HepG2 (cell line): ENCODE results near the gene EIF4EBP3. TPM values are rescaled to one million over a fixed set of nuclear protein-coding genes. Genes with fewer than 3 reads are reported as not detected.
A peak's percentile ranks its signal among the peaks of the same experiment; 100 is the strongest.

ENCODE experiments used
- ARID5B ChIP-seq: IDR thresholded peaks from 2 replicates; pipeline ENCODE4 v1.4.0; 2020; ENCODE audit warnings: mild to moderate bottlenecking, missing genetic modification reagents
- CENPBD1 ChIP-seq: sonication (generic); formaldehyde crosslinking; IDR thresholded peaks from 2 replicates; pipeline ENCODE4 v1.8.0; 2022; ENCODE audit warnings: missing genetic modification reagents, low read depth, mild to moderate bottlenecking, borderline replicate concordance
- CENPT ChIP-seq: sonication (generic); formaldehyde crosslinking; IDR thresholded peaks from 2 replicates; pipeline ENCODE4 v1.8.0; 2022; ENCODE audit warnings: low read depth, mild to moderate bottlenecking, moderate library complexity, missing genetic modification reagents
- FOXK1 ChIP-seq: sonication (generic); formaldehyde crosslinking; IDR thresholded peaks from 2 replicates; pipeline ENCODE4 v1.4.0; 2020; ENCODE audit warnings: low read depth, missing genetic modification reagents, borderline replicate concordance
- JARID2 ChIP-seq: sonication (generic); formaldehyde crosslinking; IDR thresholded peaks from 2 replicates; pipeline ENCODE4 v1.8.1; 2023; ENCODE audit warnings: missing genetic modification reagents, inconsistent platforms; ENCODE audit not compliant: insufficient replicate concordance
- KDM5B ChIP-seq: sonication (generic); formaldehyde crosslinking; IDR thresholded peaks from 2 replicates; pipeline ENCODE4 v1.4.0; 2020; ENCODE audit warnings: missing genetic modification reagents, mild to moderate bottlenecking, borderline replicate concordance
- LBX2 ChIP-seq: sonication (generic); formaldehyde crosslinking; IDR thresholded peaks from 2 replicates; pipeline ENCODE4 v1.5.0; 2020; ENCODE audit warnings: missing genetic modification reagents, mild to moderate bottlenecking, borderline replicate concordance
- MED8 ChIP-seq: sonication (generic); formaldehyde crosslinking; IDR thresholded peaks from 2 replicates; pipeline ENCODE4 v1.8.1; 2023; ENCODE audit warnings: mild to moderate bottlenecking, missing genetic modification reagents; ENCODE audit not compliant: insufficient replicate concordance
- MLXIP ChIP-seq: sonication (generic); formaldehyde crosslinking; IDR thresholded peaks from 2 replicates; pipeline ENCODE4 v1.9.0; 2021; ENCODE audit warnings: missing genetic modification reagents, borderline replicate concordance
- NAIF1 ChIP-seq: sonication (generic); formaldehyde crosslinking; IDR thresholded peaks from 2 replicates; pipeline ENCODE4 v1.5.0; 2020; ENCODE audit warnings: mild to moderate bottlenecking, missing genetic modification reagents, borderline replicate concordance
- NFKBIZ ChIP-seq: IDR thresholded peaks from 2 replicates; pipeline ENCODE4 v1.6.1; 2018; ENCODE audit warnings: missing genetic modification reagents, missing compliant biosample characterization
- SAP130 ChIP-seq: IDR thresholded peaks from 2 replicates; pipeline ENCODE4 v1.6.1; 2016; ENCODE audit warnings: low read depth
- ZBTB3 ChIP-seq: sonication (generic); formaldehyde crosslinking; IDR thresholded peaks from 2 replicates; pipeline ENCODE4 v1.4.0; 2020; ENCODE audit warnings: low read depth, mild to moderate bottlenecking, moderate library complexity, missing genetic modification reagents, borderline replicate concordance
- ZNF205 ChIP-seq: IDR thresholded peaks from 2 replicates; pipeline ENCODE4 v1.6.1; 2018; ENCODE audit warnings: missing biosample characterization, missing genetic modification reagents
- ZNF414 ChIP-seq: sonication (generic); formaldehyde crosslinking; IDR thresholded peaks from 2 replicates; pipeline ENCODE4 v1.5.0; 2020; ENCODE audit warnings: missing genetic modification reagents
- ZNF512 ChIP-seq: sonication (generic); formaldehyde crosslinking; IDR thresholded peaks from 2 replicates; pipeline ENCODE4 v1.4.0; 2020; ENCODE audit warnings: mild to moderate bottlenecking, missing genetic modification reagents
- ZNF572 ChIP-seq: sonication (generic); formaldehyde crosslinking; IDR thresholded peaks from 2 replicates; pipeline ENCODE4 v1.5.1; 2020; ENCODE audit warnings: mild to moderate bottlenecking, missing genetic modification reagents
- ZNF761 ChIP-seq: sonication (generic); formaldehyde crosslinking; conservative IDR thresholded peaks from 2 replicates; pipeline ENCODE4 v1.4.0; 2020; ENCODE audit warnings: mild to moderate bottlenecking, missing genetic modification reagents
- polyA plus RNA-seq, 8 experiments: library from polyadenylated mRNA; depleted of rRNA in 3 of 8; stranded (reverse) in 7 of 8; unstranded in 1 of 8; fragments of >200 nt; fragmentation: Illumina TruSeq in 4 of 8; extraction: Trizol in 4 of 8; gene quantifications; 2 replicates each; pipeline versions ENCODE4 v1.2.1 to v1.2.3, GENCODE V29; 2011 to 2016; ENCODE audit warnings: low read depth in 4 of 8, missing spikeins in 1 of 8, mixed read lengths in 1 of 8; ENCODE audit not compliant: insufficient read depth in 1 of 8
- total RNA-seq, 5 experiments: library from RNA; depleted of rRNA; stranded (reverse); fragments of >200 nt; fragmentation: Illumina TruSeq; extraction: Trizol; gene quantifications; 2 replicates each; pipeline ENCODE4 v1.2.3, GENCODE V29; 2016; ENCODE audit warnings: low read depth in 1 of 5

Gene EIF4EBP3
- total and polyA plus RNA-seq, 2 of the 13 experiments (the other 11 are each of a cell fraction or from before 2014, with no cell fraction given) = 0.61 to 1.7 TPM

GRCh38 chr5:140547508-140548299, at the start of gene EIF4EBP3 (continued):
- TF ChIP-seq MLXIP (CRISPR knock-in tag) (no peak), MED8 (CRISPR knock-in tag) (no peak), ZBTB3 (CRISPR knock-in tag) (no peak), JARID2 (CRISPR knock-in tag) (no peak), SAP130 (CRISPR knock-in tag) (peak; percentile 96), LBX2 (CRISPR knock-in tag) (no peak), CENPT (CRISPR knock-in tag) (no peak), ZNF512 (no peak), ZNF414 (CRISPR knock-in tag) (peak; percentile 22; the same call in 1 of the 2 replicates), CENPBD1 (CRISPR knock-in tag) (no peak), FOXK1 (CRISPR knock-in tag) (peak; percentile 93), NFKBIZ (0 out of 2 replicates have a peak, but pooled peaks have one; percentile 57), ZNF761 (CRISPR knock-in tag) (no peak), ZNF205 (no peak), ZNF572 (no peak), NAIF1 (no peak), KDM5B (CRISPR knock-in tag) (peak; percentile 44; the same call in 1 of the 2 replicates), ARID5B (CRISPR knock-in tag) (peak; percentile 41; the same call in 1 of the 2 replicates)
